ENCODE data around the gene CLEC2D.

CLEC2D gene

DNA sequence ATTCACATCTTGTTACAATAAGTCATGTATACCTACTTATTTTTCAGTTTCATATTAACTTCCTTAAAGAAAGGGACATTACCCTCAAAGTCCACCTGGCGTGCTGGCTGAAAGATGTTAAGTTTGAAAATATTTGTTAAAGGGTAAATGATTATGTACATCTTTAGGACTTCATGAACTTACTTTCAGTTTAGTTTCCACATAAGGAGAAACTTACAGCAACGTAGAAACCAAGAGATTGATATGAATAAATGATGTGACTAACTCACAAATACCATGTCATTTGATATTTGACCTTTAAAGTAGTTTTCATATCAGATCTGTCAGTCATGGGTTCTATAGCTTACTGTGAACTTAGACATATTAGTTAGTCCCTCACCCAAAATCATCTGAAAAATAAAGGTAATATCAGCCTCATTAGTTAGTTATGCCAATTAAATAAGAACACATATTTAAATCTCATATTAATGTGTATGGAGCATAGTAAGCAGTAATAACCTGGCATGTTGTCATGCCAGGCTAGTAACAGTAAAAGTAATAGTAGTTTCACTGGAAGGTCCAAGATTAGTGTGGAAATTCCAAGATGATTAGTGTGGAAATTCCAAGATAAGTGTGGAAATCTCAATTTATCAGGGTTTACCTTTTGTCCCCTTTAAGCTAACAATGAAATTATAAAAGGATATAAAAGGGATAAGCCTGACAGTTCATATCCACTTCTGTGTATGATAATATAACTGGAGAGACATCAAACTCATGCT lies 1.9 kb upstream of the CLEC2D start:
- TF ChIP-seq, protein P1, sequence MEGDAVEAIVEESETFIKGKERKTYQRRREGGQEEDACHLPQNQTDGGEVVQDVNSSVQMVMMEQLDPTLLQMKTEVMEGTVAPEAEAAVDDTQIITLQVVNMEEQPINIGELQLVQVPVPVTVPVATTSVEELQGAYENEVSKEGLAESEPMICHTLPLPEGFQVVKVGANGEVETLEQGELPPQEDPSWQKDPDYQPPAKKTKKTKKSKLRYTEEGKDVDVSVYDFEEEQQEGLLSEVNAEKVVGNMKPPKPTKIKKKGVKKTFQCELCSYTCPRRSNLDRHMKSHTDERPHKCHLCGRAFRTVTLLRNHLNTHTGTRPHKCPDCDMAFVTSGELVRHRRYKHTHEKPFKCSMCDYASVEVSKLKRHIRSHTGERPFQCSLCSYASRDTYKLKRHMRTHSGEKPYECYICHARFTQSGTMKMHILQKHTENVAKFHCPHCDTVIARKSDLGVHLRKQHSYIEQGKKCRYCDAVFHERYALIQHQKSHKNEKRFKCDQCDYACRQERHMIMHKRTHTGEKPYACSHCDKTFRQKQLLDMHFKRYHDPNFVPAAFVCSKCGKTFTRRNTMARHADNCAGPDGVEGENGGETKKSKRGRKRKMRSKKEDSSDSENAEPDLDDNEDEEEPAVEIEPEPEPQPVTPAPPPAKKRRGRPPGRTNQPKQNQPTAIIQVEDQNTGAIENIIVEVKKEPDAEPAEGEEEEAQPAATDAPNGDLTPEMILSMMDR (IDR thresholded peaks at IDR 0.05): no peak

DNA sequence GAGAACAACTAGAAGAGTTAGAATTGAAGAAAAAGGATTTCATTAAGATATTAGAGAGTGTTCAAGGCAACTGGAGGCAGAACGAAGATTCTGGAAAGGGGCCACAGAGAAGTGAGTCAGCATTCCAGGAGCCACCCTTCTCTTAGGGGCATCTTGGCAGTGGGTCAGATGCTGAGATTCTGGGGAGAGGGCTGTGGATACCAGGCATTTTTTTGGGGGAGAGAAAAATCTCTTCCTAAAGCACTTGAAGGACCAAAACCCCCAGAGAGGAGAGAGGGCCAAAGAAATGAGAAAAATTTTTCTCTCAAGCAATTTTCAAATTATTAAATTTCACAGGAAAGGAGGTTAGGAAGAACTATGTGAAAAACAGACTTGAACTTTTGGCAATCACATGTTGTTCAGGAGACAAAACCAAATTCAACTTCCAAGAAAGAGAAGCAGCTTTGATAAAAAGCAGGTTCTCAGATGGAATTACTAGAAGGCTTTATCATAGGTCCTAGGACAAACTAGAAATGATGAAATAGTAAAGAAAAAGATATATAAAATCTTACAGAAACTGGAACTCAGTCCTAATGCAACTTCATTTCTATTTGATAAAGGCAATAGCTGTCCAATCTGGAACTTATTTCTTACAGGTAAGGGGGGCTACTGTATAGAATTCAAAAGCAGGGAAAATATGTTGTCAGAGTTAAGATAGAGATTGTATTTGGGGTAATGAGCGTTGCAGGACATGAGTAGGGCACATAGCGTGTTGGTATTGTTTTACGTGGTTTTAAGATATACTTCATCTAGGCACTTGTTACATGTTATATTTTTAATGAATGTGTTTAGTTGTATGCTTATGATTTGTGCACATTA lies 1.1 kb upstream of the CLEC2D start:
- TF ChIP-seq, protein P1 (IDR thresholded peaks at IDR 0.05): no peak

DNA sequence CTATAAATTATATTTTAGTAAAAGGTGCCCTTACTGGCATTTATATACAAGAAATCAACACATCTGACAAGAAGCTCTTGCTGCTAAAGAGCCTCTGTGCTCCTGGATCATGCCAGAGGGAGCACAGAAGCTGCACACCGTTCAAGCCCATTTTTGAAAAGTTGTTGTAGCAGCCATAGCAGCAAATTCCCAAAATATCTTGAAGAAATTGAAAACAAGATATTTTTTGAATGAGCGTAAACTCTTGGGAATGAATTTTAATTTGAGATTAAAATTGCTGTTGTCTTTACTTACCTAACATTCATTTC lies 540 bp upstream of the CLEC2D start:
- TF ChIP-seq, protein P1 (IDR thresholded peaks at IDR 0.05): no peak

DNA sequence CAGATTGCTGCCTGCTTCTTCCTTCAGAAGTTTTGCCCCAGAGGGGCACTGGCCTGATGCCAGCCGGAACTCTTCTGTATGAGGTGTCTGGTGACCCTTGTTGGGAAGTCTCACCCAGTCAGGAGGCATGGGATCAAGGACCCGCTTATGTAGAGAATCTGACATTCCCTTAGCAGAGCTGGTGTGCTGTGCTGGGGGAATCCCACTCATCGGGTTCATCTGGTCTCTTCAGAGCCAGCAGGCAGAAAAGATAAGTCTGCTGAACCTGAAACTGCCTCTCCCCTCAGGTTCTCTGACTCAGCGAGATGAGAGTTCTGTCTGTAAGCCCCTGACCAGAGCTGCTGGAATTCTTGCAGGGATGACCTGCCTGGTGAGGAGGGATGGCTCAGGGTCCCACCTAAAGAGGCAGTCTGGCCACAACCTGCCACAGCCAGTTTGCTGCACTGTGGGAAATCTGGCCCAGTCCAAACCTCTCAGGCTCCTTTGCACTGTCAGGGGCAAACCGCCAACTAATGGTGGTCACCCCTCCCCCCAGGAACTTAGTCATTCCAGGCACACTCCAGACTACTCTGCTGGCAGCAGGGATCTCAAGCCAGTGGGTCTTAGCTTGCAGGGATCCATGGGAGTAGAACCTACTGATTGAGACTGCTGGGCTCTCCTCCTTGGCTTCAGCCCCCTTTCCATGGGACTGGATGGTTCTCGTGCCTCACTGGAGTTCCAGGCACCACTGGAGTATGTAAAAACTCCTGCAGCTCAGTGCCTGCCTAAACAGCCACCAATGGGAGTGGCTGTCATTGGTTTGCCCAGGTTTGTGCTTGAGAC lies 4.1 kb downstream of the CLEC2D start:
- TF ChIP-seq, protein P1 (IDR thresholded peaks at IDR 0.05): no peak

DNA sequence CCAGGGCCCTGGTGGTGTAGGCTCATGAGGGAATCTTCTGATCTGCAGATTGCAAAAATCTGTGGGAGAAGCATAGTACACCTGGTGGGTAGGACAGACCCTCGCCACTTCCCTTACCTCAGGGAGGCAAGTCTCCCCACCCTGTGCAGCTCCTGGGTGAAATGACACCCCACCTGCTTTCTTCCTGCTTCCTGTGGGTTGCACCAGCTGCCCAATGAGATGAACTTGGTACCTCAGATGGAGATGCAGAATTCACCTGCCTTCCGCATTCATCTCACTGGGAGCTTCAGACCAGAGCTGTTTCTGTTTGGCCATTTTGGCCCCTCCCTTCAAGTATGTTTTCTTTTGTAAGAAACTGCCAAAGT lies 4.7 kb downstream of the CLEC2D start:
- TF ChIP-seq, protein P1 (IDR thresholded peaks at IDR 0.05): no peak

DNA sequence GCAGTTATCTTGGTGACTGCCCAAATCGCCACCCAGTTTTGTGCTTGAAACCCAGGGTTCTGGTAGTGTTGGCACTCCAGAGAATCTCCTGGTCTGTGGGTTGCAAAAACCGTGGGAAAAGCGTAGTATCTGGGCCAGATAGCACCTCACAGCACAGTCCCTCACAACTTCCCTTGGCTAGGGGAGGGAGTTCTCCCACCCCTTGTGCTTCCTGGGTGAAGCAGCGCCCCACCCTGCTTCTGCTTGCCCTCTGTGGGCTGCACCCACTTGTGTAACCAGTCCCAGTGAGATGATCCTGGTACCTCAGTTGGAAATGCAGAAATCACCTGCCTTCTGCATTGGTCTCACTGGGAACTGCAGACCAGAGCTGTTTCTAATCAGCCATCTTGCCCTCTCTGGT lies 16.4 kb downstream of the CLEC2D start:
- TF ChIP-seq, protein P1 (IDR thresholded peaks at IDR 0.05): no peak

DNA sequence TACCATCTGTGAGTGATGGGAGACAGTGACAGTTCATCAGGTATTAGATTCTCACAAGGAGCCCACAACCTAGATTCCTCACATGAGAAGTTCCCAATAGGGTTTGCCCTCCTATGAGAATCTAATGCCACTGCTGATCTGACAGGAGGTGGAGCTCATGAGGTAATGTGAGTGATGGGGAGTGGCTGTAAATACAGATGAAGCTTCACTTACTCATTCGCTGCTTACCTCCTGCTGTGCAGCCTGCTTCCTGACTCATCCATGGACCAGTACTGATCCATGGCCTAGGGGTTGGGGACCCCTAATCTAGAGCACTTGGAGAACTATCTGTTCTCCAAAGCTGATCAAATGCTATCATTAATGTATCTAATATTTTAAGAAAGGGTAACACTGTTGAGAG lies 17.7 kb downstream of the CLEC2D start:
- TF ChIP-seq, protein P1 (IDR thresholded peaks at IDR 0.05): no peak
